Epithelial cell of esophagus (primary cell): Measurements from ENCODE around the gene DAAM2.

ENCODE experiments used
- DNase-seq: peaks from one replicate; pipeline ENCODE4 v3.0.0; 2010; ENCODE audit warnings: low read depth
- H3K4me3 ChIP-seq: 2 replicates; pipeline ENCODE4 v1.5.1; 2011; ENCODE audit warnings: mild to moderate bottlenecking, low read length, control low read depth
- CTCF ChIP-seq: IDR thresholded peaks from 2 replicates; pipeline ENCODE4 v1.5.1; 2011; ENCODE audit warnings: low read depth, mild to moderate bottlenecking, low read length, control low read depth, inconsistent platforms; ENCODE audit not compliant: insufficient read depth; ENCODE audit errors: missing control alignments

DAAM2 gene

GRCh38 chr6:39772559-39773273, 19.5 kb upstream of the DAAM2 start:
- no peak overlapping the region for H3K4me3 ChIP-seq
- no peak for TF ChIP-seq CTCF
- DNase-seq, result no peak

- H3K4me3 ChIP-seq, result no peak overlapping the region
- TF ChIP-seq CTCF, result no peak
- DNase-seq, result no peak
These were observed 18.4 kb upstream of the DAAM2 start for GRCh38 chr6:39773782-39774181.

- DNase-seq, result no peak
- no peak for TF ChIP-seq CTCF
- H3K4me3 ChIP-seq, result no peak overlapping the region
These were observed 15.6 kb upstream of the DAAM2 start for GRCh38 chr6:39776581-39776980.

GRCh38 chr6:39777218-39777617, 15.0 kb upstream of the DAAM2 start:
- no peak for DNase-seq
- H3K4me3 ChIP-seq, result no peak overlapping the region
- no peak for TF ChIP-seq CTCF

- DNase-seq, result no peak
- TF ChIP-seq CTCF, result no peak
- H3K4me3 ChIP-seq, result no peak overlapping the region
These were observed 14.5 kb upstream of the DAAM2 start for GRCh38 chr6:39777661-39778060.

GRCh38 chr6:39778581-39779255, 13.5 kb upstream of the DAAM2 start:
- H3K4me3 ChIP-seq, result no peak overlapping the region
- TF ChIP-seq CTCF, result no peak
- DNase-seq, result no peak

GRCh38 chr6:39785281-39785680, 6.9 kb upstream of the DAAM2 start:
- no peak overlapping the region for H3K4me3 ChIP-seq
- DNase-seq, result no peak
- no peak for TF ChIP-seq CTCF
